Thyroid gland (tissue), 4 donors: ENCODE data around the gene NFKB1. TPM values are rescaled to one million over a fixed set of nuclear protein-coding genes. Genes with fewer than 3 reads are reported as not detected.
A peak's percentile ranks its signal among the peaks of the same experiment; 100 is the strongest.

Experiments used
- DNase-seq, 2 donors: peaks; one replicate each; pipeline ENCODE4 v3.0.0-alpha.2; 2019
- H3K27ac ChIP-seq, 3 donors: fragments of 200-600 bp; sonication (generic); 1 replicate in 2 of 3; 2 replicates in 1 of 3; pipeline ENCODE4 v1.5.1; 2016 to 2019; ENCODE audit warnings: mild to moderate bottlenecking in 1 of 3, moderate library complexity in 1 of 3
- H3K27me3 ChIP-seq: fragments of 200-600 bp; sonication (generic); one replicate; pipeline ENCODE4 v1.5.1; 2019
- H3K36me3 ChIP-seq, 2 donors: fragments of 200-600 bp; sonication (generic); one replicate each; pipeline ENCODE4 v1.5.1; 2016 to 2019
- H3K4me1 ChIP-seq, 2 donors: fragments of 200-600 bp; sonication (generic); one replicate each; pipeline ENCODE4 v1.5.1; 2017 to 2019
- H3K4me3 ChIP-seq, 3 donors: fragments of 200-600 bp; sonication (generic); replicated peaks in 1 of 3; 1 replicate in 2 of 3; 2 replicates in 1 of 3; pipeline ENCODE4 v1.5.1; 2016; ENCODE audit warnings: mild to moderate bottlenecking in 1 of 3
- H3K9me3 ChIP-seq: fragments of 200-600 bp; sonication (generic); one replicate; pipeline ENCODE4 v1.5.1; 2017
- POLR2A ChIP-seq, 2 donors: fragments of 450-650 bp; IDR thresholded peaks; one replicate each; pipeline ENCODE4 v1.6.1; 2017; ENCODE audit warnings: antibody characterized with exemption in 2 of 2, mild to moderate bottlenecking in 2 of 2, moderate library complexity in 1 of 2
- WGBS, 2 donors: methylation state at CpG; one replicate each; pipeline ENCODE4 v1.1.5; 2017; 5-methylcytosine and 5-hydroxymethylcytosine counted together
- intact Hi-C: fragments of 100-400 bp; cut with DNase I; formaldehyde crosslinking; loops from one replicate; pipeline ENCODE4 v1.15.1; 2023
- total RNA-seq, 4 donors: library from RNA; depleted of rRNA; stranded (reverse); fragments of >200 nt; gene quantifications; one replicate each; pipeline ENCODE4 v1.2.3, GENCODE V29; 2016
- TF ChIP-seq, protein P1 (sequence below), 6 experiments: fragments of 200-600 bp in 3 of 6; fragments of 450-650 bp in 3 of 6; sonication (generic) in 3 of 6; IDR thresholded peaks; one replicate each; pipeline ENCODE4 v1.5.1; 2016 to 2019; ENCODE audit warnings: antibody characterized with exemption in 6 of 6, mild to moderate bottlenecking in 2 of 6, inconsistent platforms in 1 of 6, moderate library complexity in 1 of 6

NFKB1 gene
- total RNA-seq, 4 donors from 2014 or later = 33.5 to 50.0 (median 41.8) TPM

DNA sequence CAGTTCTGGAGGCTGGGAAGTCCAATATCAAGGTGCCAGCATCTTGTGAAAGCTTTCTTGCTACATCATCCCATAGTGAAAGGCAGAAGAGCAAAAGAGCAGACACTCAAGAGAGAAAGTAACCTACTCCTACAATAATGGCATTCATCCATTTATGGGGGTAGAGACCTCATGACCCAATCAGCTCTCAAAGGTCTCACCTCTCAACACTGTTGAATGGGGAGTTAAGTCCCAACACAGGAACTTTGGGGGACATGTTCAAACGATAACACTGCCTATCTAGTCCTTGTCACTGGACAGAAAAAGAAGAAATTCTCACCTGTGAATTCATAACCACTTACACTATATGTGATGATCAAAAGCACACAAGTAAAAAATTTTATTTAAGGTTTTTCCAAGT lies 6.6 kb upstream of the NFKB1 start:
- H3K4me1 ChIP-seq = peaks cover 1 to 10% of the 10 kb centered on the region in 2 donors
- H3K27me3 ChIP-seq = no peaks in the 10 kb centered on the region
- H3K27ac ChIP-seq = no peak overlapping the region
- no peak for DNase-seq
- 95 to 100% methylated on average over 1 of the region's 1 CpG for WGBS, 2 donors
- no peaks in the 10 kb centered on the region for H3K36me3 ChIP-seq
- intact Hi-C loops = no loop called here
- no peak overlapping the region for H3K4me3 ChIP-seq
- TF ChIP-seq, protein P1, sequence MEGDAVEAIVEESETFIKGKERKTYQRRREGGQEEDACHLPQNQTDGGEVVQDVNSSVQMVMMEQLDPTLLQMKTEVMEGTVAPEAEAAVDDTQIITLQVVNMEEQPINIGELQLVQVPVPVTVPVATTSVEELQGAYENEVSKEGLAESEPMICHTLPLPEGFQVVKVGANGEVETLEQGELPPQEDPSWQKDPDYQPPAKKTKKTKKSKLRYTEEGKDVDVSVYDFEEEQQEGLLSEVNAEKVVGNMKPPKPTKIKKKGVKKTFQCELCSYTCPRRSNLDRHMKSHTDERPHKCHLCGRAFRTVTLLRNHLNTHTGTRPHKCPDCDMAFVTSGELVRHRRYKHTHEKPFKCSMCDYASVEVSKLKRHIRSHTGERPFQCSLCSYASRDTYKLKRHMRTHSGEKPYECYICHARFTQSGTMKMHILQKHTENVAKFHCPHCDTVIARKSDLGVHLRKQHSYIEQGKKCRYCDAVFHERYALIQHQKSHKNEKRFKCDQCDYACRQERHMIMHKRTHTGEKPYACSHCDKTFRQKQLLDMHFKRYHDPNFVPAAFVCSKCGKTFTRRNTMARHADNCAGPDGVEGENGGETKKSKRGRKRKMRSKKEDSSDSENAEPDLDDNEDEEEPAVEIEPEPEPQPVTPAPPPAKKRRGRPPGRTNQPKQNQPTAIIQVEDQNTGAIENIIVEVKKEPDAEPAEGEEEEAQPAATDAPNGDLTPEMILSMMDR (IDR thresholded peaks at IDR 0.05) = no peak
- no peak for TF ChIP-seq POLR2A (IDR thresholded peaks at IDR 0.05)
- H3K9me3 ChIP-seq = no peaks in the 10 kb centered on the region

DNA sequence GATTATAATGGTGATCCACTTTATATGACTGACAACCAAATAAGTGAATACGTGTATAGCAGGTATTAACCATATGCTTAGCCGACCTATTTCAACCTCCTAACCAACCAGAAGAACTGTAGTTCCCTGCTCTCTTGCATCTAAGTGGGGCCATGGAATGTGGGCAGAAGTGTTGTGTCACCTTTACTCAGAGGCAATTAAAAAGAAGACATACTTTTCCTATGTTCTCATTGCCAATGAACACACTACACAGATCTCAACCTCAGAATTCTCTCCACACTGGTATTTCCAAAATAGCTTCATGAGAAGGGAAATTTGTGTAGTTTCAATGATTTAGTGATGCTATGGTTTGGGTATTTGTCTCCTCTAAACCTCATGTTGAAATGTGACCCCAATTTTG lies 3.2 kb upstream of the NFKB1 start:
- TF ChIP-seq, protein P1 (IDR thresholded peaks at IDR 0.05) = no peak
- no peak for TF ChIP-seq POLR2A (IDR thresholded peaks at IDR 0.05)
- 95% methylated on average over 2 of the region's 2 CpGs for WGBS, 2 donors
- Histone ChIP-seq H3K36me3 (no peaks in the 10 kb centered on the region), H3K4me3 (no peak overlapping the region), H3K27ac (no peak overlapping the region), H3K4me1 (peaks cover 13 to 18% of the 10 kb centered on the region in 2 donors), H3K27me3 (no peaks in the 10 kb centered on the region), H3K9me3 (no peaks in the 10 kb centered on the region)
- intact Hi-C loops = no loop called here
- no peak for DNase-seq

- Histone ChIP-seq H3K27ac (peak overlapping the region; percentile 95 to 98 (median 97)), H3K9me3 (no peaks in the 10 kb centered on the region), H3K4me3 (peak overlapping the region in 1 of 3 donors; percentile 63), H3K27me3 (no peaks in the 10 kb centered on the region), H3K4me1 (peaks cover 22 to 24% of the 10 kb centered on the region in 2 donors), H3K36me3 (no peaks in the 10 kb centered on the region)
- intact Hi-C loops = no loop called here
- DNase-seq = peak; percentile 23 to 30
- WGBS, 2 donors = 53 to 65% methylated on average over 3 of the region's 3 CpGs
- no peak for TF ChIP-seq POLR2A (IDR thresholded peaks at IDR 0.05)
- TF ChIP-seq, protein P1 (IDR thresholded peaks at IDR 0.05) = peak in 1 of 6 experiments; percentile 16
These were observed 835 bp upstream of the NFKB1 start for GRCh38 chr4:102500352-102500695.

DNA sequence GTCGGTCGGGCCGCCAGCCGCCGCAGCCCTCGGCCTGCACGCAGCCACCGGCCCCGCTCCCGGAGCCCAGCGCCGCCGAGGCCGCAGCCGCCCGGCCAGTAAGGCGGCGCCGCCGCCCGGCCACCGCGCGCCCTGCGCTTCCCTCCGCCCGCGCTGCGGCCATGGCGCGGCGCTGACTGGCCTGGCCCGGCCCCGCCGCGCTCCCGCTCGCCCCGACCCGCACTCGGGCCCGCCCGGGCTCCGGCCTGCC lies 213 bp downstream of the NFKB1 start:
- H3K4me1 ChIP-seq = peaks cover 25 to 26% of the 10 kb centered on the region in 2 donors
- no peaks in the 10 kb centered on the region for H3K27me3 ChIP-seq
- no peaks in the 10 kb centered on the region for H3K36me3 ChIP-seq
- peak overlapping the region; percentile 95 to 98 (median 98) for H3K27ac ChIP-seq
- peak in 1 of 2 donors; percentile 2 for TF ChIP-seq POLR2A (IDR thresholded peaks at IDR 0.05)
- TF ChIP-seq, protein P1 (IDR thresholded peaks at IDR 0.05) = no peak
- no peak for DNase-seq
- H3K4me3 ChIP-seq = peak overlapping the region; percentile 63 to 86 (median 75)
- WGBS, 2 donors = 0% methylated on average over 15 of the region's 44 CpGs; no CpG with 5 or more reads in 1 of the 2 donors
- intact Hi-C loops = no loop called here
- H3K9me3 ChIP-seq = no peaks in the 10 kb centered on the region

GRCh38 chr4:102502543-102502818 lies 1.3 kb downstream of the NFKB1 start:
- intact Hi-C loops = no loop called here
- Histone ChIP-seq H3K36me3 (no peaks in the 10 kb centered on the region), H3K4me1 (peaks cover 25 to 28% of the 10 kb centered on the region in 2 donors), H3K27ac (peak overlapping the region; percentile 95 to 98 (median 98)), H3K27me3 (no peaks in the 10 kb centered on the region), H3K4me3 (peak overlapping the region in 2 of 3 donors; percentile 63 to 86), H3K9me3 (no peaks in the 10 kb centered on the region)
- 3 to 11% methylated on average over 1 of the region's 1 CpG for WGBS, 2 donors
- DNase-seq = no peak
- TF ChIP-seq POLR2A (IDR thresholded peaks at IDR 0.05) = no peak
- TF ChIP-seq, protein P1 (IDR thresholded peaks at IDR 0.05) = no peak
